HEK293T (cell line): ENCODE measurements around the gene JOSD2.

Source experiments
- BHLHE40 ChIP-seq: fragments of 450-650 bp; IDR thresholded peaks from 2 replicates; pipeline ENCODE4 v1.6.1; 2016; ENCODE audit warnings: mild to moderate bottlenecking, moderate library complexity, borderline replicate concordance
- ELF4 ChIP-seq: fragments of 450-650 bp; IDR thresholded peaks from 2 replicates; pipeline ENCODE4 v1.6.1; 2017; ENCODE audit warnings: antibody characterized with exemption
- FOXA1 ChIP-seq: fragments of 450-650 bp; IDR thresholded peaks from 2 replicates; pipeline ENCODE4 v1.6.1; 2016; ENCODE audit warnings: mild to moderate bottlenecking
- FOXK2 ChIP-seq: fragments of 450-650 bp; IDR thresholded peaks from 2 replicates; pipeline ENCODE4 v1.6.1; 2016; ENCODE audit warnings: mild to moderate bottlenecking
- FOXM1 ChIP-seq: fragments of 450-650 bp; IDR thresholded peaks from 2 replicates; pipeline ENCODE4 v1.6.1; 2017; ENCODE audit warnings: mild to moderate bottlenecking, borderline replicate concordance
- SP1 ChIP-seq: fragments of 450-650 bp; IDR thresholded peaks from 2 replicates; pipeline ENCODE4 v1.6.1; 2017

DNA sequence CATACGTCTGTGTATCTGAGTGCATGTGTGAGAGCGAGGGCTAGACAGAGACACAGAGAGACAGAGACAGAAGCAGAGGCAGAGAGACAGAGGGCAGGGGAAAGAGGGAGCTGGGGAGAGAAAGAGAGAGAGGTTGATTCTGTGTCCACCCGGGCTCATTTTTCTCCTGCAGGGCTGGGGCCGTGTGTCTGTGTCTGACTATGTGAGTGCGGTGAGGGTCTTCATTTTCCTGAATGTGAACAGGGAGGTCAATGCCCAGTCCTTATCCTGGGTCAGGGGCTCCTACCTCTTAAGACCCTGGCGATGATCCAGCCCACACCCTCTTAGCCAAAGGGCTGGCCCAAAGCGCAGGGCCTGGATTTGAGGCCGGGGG is 39.6 kb upstream of the JOSD2 start:
- TF ChIP-seq ELF4 = no peak
- TF ChIP-seq FOXM1 = no peak
- no peak for TF ChIP-seq FOXA1
- TF ChIP-seq BHLHE40 = no peak
- no peak for TF ChIP-seq SP1
- TF ChIP-seq FOXK2 = no peak
